ENCODE results near the gene STK32B. TPM values are rescaled to one million over a fixed set of nuclear protein-coding genes. Genes with fewer than 3 reads are reported as not detected.

The STK32B gene
- total and polyA plus RNA-seq, 2 donors (not counting 1 experiment from before 2014, with no cell fraction given) = 0.22 to 0.30 TPM

- no peak overlapping the region for H3K4me3 Mint-ChIP-seq
- 73% methylated on average over 4 of the region's 6 CpGs for WGBS (ENCODE audit: insufficient coverage)
- no peaks in the 10 kb centered on the region for H3K9me3 ChIP-seq (ENCODE audit: control extremely low read depth in 1 of 3, control insufficient read depth in 2 of 3, insufficient read depth in 1 of 3, low read length in 2 of 3)
Measured at GRCh38 chr4:5146248-5146647, 95.0 kb downstream of the STK32B start.

GRCh38 chr4:5152521-5152920 lies 101.2 kb downstream of the STK32B start:
- Histone ChIP-seq H3K4me1 (ENCODE audit: control insufficient read depth in 2 of 2, insufficient read depth in 2 of 2, low read length in 2 of 2) (no peaks in the 10 kb centered on the region), H3K27me3 (replicated peaks in 1 of 4; ENCODE audit: control extremely low read depth in 1 of 4, control insufficient read depth in 3 of 4, insufficient read depth in 4 of 4, low read length in 3 of 4) (no peaks in the 10 kb centered on the region), H4K20me1 (ENCODE audit: control insufficient read depth, insufficient read depth, low read length, poor library complexity, severe bottlenecking) (no peaks in the 10 kb centered on the region), H3K36me3 (replicated peaks in 1 of 2; ENCODE audit: control extremely low read depth in 1 of 2, control insufficient read depth in 1 of 2, extremely low read depth in 1 of 2, insufficient read depth in 2 of 2, low read length in 1 of 2) (no peaks in the 10 kb centered on the region), H3K4me2 (replicated peaks; ENCODE audit: low read depth, low read length, poor library complexity, severe bottlenecking) (no peak overlapping the region), H3K9ac (ENCODE audit: low read length) (no peak overlapping the region), H3K79me2 (ENCODE audit: control insufficient read depth, insufficient read depth, low read length) (no peaks in the 10 kb centered on the region), H3K4me3 (ENCODE audit: control extremely low read depth in 1 of 5, extremely low read depth in 1 of 5, insufficient read depth in 1 of 5, low read depth in 2 of 5, low read length in 4 of 5) (no peak overlapping the region), H2AFZ (ENCODE audit: insufficient read depth, low read depth, low read length, poor library complexity, severe bottlenecking) (no peak overlapping the region), H3K27ac (ENCODE audit: low read length in 2 of 2) (no peak overlapping the region), H3K9me3 (ENCODE audit: control extremely low read depth in 1 of 3, control insufficient read depth in 2 of 3, insufficient read depth in 1 of 3, low read length in 2 of 3) (no peaks in the 10 kb centered on the region)
- ATAC-seq (ENCODE audit: low read depth) (no peak), DNase-seq (no peak)
- H3K4me1 Mint-ChIP-seq = no peaks in the 10 kb centered on the region
- H3K27me3 Mint-ChIP-seq = peaks cover 14% of the 10 kb centered on the region
- ChIA-PET CTCF (no interaction called here), POLR2A (no interaction called here)
- intact Hi-C loops (cut with micrococcal nuclease) = no loop called here
- H3K9me3 Mint-ChIP-seq (ENCODE audit: insufficient read depth) = no peaks in the 10 kb centered on the region
- no peak overlapping the region for H3K4me3 Mint-ChIP-seq
- WGBS (ENCODE audit: insufficient coverage) = 87% methylated on average over 2 of the region's 6 CpGs
- TF ChIP-seq EZH2 (IDR thresholded peaks at IDR 0.05; ENCODE audit: borderline replicate concordance, insufficient read depth, low read depth, low read length, poor library complexity, severe bottlenecking) = no peak
- TF ChIP-seq CTCF (IDR thresholded peaks at IDR 0.05) = no peak
- H3K27ac Mint-ChIP-seq = no peak overlapping the region

More at GRCh38 chr4:5146248-5146647, 95.0 kb downstream of the STK32B start:
- no peak for ATAC-seq (ENCODE audit: low read depth)
- H3K36me3 ChIP-seq (replicated peaks in 1 of 2; ENCODE audit: control extremely low read depth in 1 of 2, control insufficient read depth in 1 of 2, extremely low read depth in 1 of 2, insufficient read depth in 2 of 2, low read length in 1 of 2) = no peaks in the 10 kb centered on the region
- no peaks in the 10 kb centered on the region for H3K79me2 ChIP-seq (ENCODE audit: control insufficient read depth, insufficient read depth, low read length)
- TF ChIP-seq CTCF (IDR thresholded peaks at IDR 0.05) = no peak
- TF ChIP-seq EZH2 (IDR thresholded peaks at IDR 0.05; ENCODE audit: borderline replicate concordance, insufficient read depth, low read depth, low read length, poor library complexity, severe bottlenecking) = no peak
- intact Hi-C loops (cut with micrococcal nuclease) = no loop called here
- H3K9ac ChIP-seq (ENCODE audit: low read length) = no peak overlapping the region
- Mint-ChIP-seq H3K4me1 (no peaks in the 10 kb centered on the region), H3K27me3 (no peaks in the 10 kb centered on the region), H3K27ac (no peak overlapping the region), H3K9me3 (ENCODE audit: insufficient read depth) (no peaks in the 10 kb centered on the region)
- CTCF ChIA-PET = interaction anchor here (1.0 kb wide), 1 partner anchor 13 kb away, joined by 3 read pairs; no protein-coding TSS in a partner anchor
- H3K27ac ChIP-seq (ENCODE audit: low read length in 2 of 2) = no peak overlapping the region
- no peaks in the 10 kb centered on the region for H3K27me3 ChIP-seq (replicated peaks in 1 of 4; ENCODE audit: control extremely low read depth in 1 of 4, control insufficient read depth in 3 of 4, insufficient read depth in 4 of 4, low read length in 3 of 4)
- no peaks in the 10 kb centered on the region for H3K4me1 ChIP-seq (ENCODE audit: control insufficient read depth in 2 of 2, insufficient read depth in 2 of 2, low read length in 2 of 2)
- H4K20me1 ChIP-seq (ENCODE audit: control insufficient read depth, insufficient read depth, low read length, poor library complexity, severe bottlenecking) = no peaks in the 10 kb centered on the region
- DNase-seq = no peak
- no peak overlapping the region for H3K4me3 ChIP-seq (ENCODE audit: control extremely low read depth in 1 of 5, extremely low read depth in 1 of 5, insufficient read depth in 1 of 5, low read depth in 2 of 5, low read length in 4 of 5)
- POLR2A ChIA-PET = no interaction called here
- no peak overlapping the region for H2AFZ ChIP-seq (ENCODE audit: insufficient read depth, low read depth, low read length, poor library complexity, severe bottlenecking)
- H3K4me2 ChIP-seq (replicated peaks; ENCODE audit: low read depth, low read length, poor library complexity, severe bottlenecking) = no peak overlapping the region
